Neural cell (in vitro differentiated cells): Measurements from ENCODE around the gene ME2. TPM values are rescaled to one million over a fixed set of nuclear protein-coding genes. Genes with fewer than 3 reads are reported as not detected.

Experiments used
- H2AFZ ChIP-seq: fragments of 200-600, 300-800 bp; sonication (generic), shearing (Covaris generic); 2 replicates; pipeline ENCODE4 v1.6.0; 2014; ENCODE audit warnings: low read depth, mild to moderate bottlenecking, antibody characterized with exemption, low read length, moderate library complexity
- H3F3A ChIP-seq: fragments of 200-600 bp; shearing (Covaris generic); 2 replicates; pipeline ENCODE4 v1.6.1; 2016; ENCODE audit warnings: mild to moderate bottlenecking, moderate library complexity, mixed read lengths, antibody characterized with exemption, low read length; ENCODE audit not compliant: insufficient read depth, poor library complexity, severe bottlenecking
- H3K27ac ChIP-seq: fragments of 200-600, 300-800 bp; sonication (generic), shearing (Covaris generic); 2 replicates; pipeline ENCODE4 v1.5.1; 2014; ENCODE audit warnings: mild to moderate bottlenecking, low read length, moderate library complexity
- H3K27me3 ChIP-seq: fragments of 300-800, 200-600 bp; sonication (generic), shearing (Covaris generic); 2 replicates; pipeline ENCODE4 v1.6.0; 2014; ENCODE audit warnings: mild to moderate bottlenecking, low read depth, low read length, moderate library complexity; ENCODE audit not compliant: insufficient read depth
- H3K36me3 ChIP-seq: fragments of 300-800, 200-600 bp; sonication (generic), shearing (Covaris generic); 2 replicates; pipeline ENCODE4 v1.5.1; 2014; ENCODE audit warnings: mild to moderate bottlenecking, antibody characterized with exemption, low read length, moderate library complexity; ENCODE audit not compliant: insufficient read depth
- H3K4me2 ChIP-seq: fragments of 300-800, 200-600 bp; sonication (generic), shearing (Covaris generic); 2 replicates; pipeline ENCODE4 v1.6.0; 2014; ENCODE audit warnings: mild to moderate bottlenecking, low read length
- H3K4me3 ChIP-seq: fragments of 300-800, 200-600 bp; sonication (generic), shearing (Covaris generic); 2 replicates; pipeline ENCODE4 v1.5.1; 2014; ENCODE audit warnings: mild to moderate bottlenecking, low read length, moderate library complexity
- H3K79me2 ChIP-seq: fragments of 200-600 bp; shearing (Covaris generic); replicated peaks from 2 replicates; pipeline ENCODE4 v1.6.0; 2014; ENCODE audit warnings: mild to moderate bottlenecking, low read length, moderate library complexity; ENCODE audit not compliant: insufficient read depth
- H3K9ac ChIP-seq: fragments of 300-800, 200-600 bp; sonication (generic), shearing (Covaris generic); 2 replicates; pipeline ENCODE4 v1.6.1; 2016; ENCODE audit warnings: mild to moderate bottlenecking, low read length, mixed read lengths
- H3K9me2 ChIP-seq: fragments of 200-600 bp; shearing (Covaris generic); 2 replicates; pipeline ENCODE4 v1.6.1; 2016; ENCODE audit warnings: mild to moderate bottlenecking, low read length, mixed read lengths; ENCODE audit not compliant: insufficient read depth
- H3K9me3 ChIP-seq: fragments of 200-600, 300-800 bp; sonication (generic), shearing (Covaris generic); 2 replicates; pipeline ENCODE4 v1.6.1; 2016; ENCODE audit warnings: mild to moderate bottlenecking, mixed run types, low read length, moderate library complexity, mixed read lengths
- H4K20me1 ChIP-seq: fragments of 200-600 bp; shearing (Covaris generic); 2 replicates; pipeline ENCODE4 v1.6.1; 2016; ENCODE audit warnings: mild to moderate bottlenecking, mixed run types; ENCODE audit not compliant: insufficient read depth
- EP300 ChIP-seq: fragments of 450-650 bp; conservative IDR thresholded peaks from 2 replicates; pipeline ENCODE4 v1.6.1; 2014; ENCODE audit warnings: antibody characterized with exemption, mild to moderate bottlenecking, moderate library complexity; ENCODE audit not compliant: poor library complexity, severe bottlenecking
- EZH2 ChIP-seq: fragments of 200-600, 300-800 bp; shearing (Covaris generic), sonication (generic); IDR thresholded peaks from 2 replicates; pipeline ENCODE4 v1.6.1; 2014; ENCODE audit warnings: antibody characterized with exemption, low read length, borderline replicate concordance, mild to moderate bottlenecking; ENCODE audit not compliant: insufficient read depth, poor library complexity, severe bottlenecking
- MXI1 ChIP-seq: fragments of 450-650 bp; conservative IDR thresholded peaks from 2 replicates; pipeline ENCODE4 v1.6.1; 2014; ENCODE audit warnings: antibody characterized with exemption, mild to moderate bottlenecking; ENCODE audit not compliant: poor library complexity, severe bottlenecking
- POLR2AphosphoS5 ChIP-seq: IDR thresholded peaks from 2 replicates; pipeline ENCODE4 v1.6.1; 2012
- RAD21 ChIP-seq: fragments of 450-650 bp; conservative IDR thresholded peaks from 2 replicates; pipeline ENCODE4 v1.6.1; 2014; ENCODE audit warnings: antibody characterized with exemption, mild to moderate bottlenecking, moderate library complexity
- SMC3 ChIP-seq: fragments of 450-650 bp; conservative IDR thresholded peaks from 2 replicates; pipeline ENCODE4 v1.6.1; 2014; ENCODE audit warnings: antibody characterized with exemption, mild to moderate bottlenecking, moderate library complexity; ENCODE audit not compliant: poor library complexity
- TAF1 ChIP-seq: IDR thresholded peaks from 2 replicates; pipeline ENCODE4 v1.6.1; 2012; ENCODE audit warnings: low read depth
- polyA plus RNA-seq: library from polyadenylated mRNA; depleted of rRNA; stranded (reverse); fragments of >200 nt; gene quantifications from 2 replicates; pipeline ENCODE4 v1.2.3, GENCODE V29; 2014
- TF ChIP-seq, protein P1 (sequence below): fragments of 450-650 bp; IDR thresholded peaks from 2 replicates; pipeline ENCODE4 v1.5.1; 2014; ENCODE audit warnings: antibody characterized with exemption, mild to moderate bottlenecking, moderate library complexity; ENCODE audit not compliant: poor library complexity, severe bottlenecking
- TF ChIP-seq, protein P2 (sequence below): IDR thresholded peaks from 2 replicates; pipeline ENCODE4 v1.6.1; 2012; ENCODE audit warnings: borderline replicate concordance

The ME2 gene
- polyA plus RNA-seq, 1 donor from 2014 or later: 76.2 TPM

DNA sequence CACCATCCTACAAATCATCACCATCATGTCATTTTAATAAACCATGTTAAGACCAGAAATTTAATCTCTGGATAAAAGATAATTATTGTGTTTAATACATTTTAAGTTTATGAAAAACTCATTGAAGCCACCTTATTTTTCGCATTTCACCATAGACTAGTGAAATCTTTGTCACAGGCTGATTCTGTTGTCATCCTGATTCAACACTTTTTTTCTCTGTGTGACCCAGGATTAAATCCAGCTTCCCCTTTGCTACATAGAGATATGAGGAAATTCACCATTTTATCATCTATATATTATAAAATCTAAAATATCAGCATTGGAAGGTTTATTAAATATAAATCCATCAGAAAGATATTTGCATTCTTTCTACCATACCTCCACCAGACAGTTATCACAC lies 29.9 kb upstream of the ME2 start:
- Histone ChIP-seq H3K9me3 (no peaks in the 10 kb centered on the region), H2AFZ (no peak overlapping the region), H3K9ac (no peak overlapping the region), H3K27me3 (no peaks in the 10 kb centered on the region), H4K20me1 (no peaks in the 10 kb centered on the region), H3K4me3 (no peak overlapping the region), H3K79me2 (no peaks in the 10 kb centered on the region), H3K27ac (no peak overlapping the region), H3F3A (no peaks in the 10 kb centered on the region), H3K36me3 (no peaks in the 10 kb centered on the region), H3K4me2 (no peak overlapping the region), H3K9me2 (no peaks in the 10 kb centered on the region)
- TF ChIP-seq, protein P1, sequence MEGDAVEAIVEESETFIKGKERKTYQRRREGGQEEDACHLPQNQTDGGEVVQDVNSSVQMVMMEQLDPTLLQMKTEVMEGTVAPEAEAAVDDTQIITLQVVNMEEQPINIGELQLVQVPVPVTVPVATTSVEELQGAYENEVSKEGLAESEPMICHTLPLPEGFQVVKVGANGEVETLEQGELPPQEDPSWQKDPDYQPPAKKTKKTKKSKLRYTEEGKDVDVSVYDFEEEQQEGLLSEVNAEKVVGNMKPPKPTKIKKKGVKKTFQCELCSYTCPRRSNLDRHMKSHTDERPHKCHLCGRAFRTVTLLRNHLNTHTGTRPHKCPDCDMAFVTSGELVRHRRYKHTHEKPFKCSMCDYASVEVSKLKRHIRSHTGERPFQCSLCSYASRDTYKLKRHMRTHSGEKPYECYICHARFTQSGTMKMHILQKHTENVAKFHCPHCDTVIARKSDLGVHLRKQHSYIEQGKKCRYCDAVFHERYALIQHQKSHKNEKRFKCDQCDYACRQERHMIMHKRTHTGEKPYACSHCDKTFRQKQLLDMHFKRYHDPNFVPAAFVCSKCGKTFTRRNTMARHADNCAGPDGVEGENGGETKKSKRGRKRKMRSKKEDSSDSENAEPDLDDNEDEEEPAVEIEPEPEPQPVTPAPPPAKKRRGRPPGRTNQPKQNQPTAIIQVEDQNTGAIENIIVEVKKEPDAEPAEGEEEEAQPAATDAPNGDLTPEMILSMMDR: no peak
- TF ChIP-seq RAD21 (no peak), MXI1 (no peak), EP300 (no peak), POLR2AphosphoS5 (no peak), EZH2 (no peak), TAF1 (no peak), SMC3 (no peak)
- TF ChIP-seq, protein P2, sequence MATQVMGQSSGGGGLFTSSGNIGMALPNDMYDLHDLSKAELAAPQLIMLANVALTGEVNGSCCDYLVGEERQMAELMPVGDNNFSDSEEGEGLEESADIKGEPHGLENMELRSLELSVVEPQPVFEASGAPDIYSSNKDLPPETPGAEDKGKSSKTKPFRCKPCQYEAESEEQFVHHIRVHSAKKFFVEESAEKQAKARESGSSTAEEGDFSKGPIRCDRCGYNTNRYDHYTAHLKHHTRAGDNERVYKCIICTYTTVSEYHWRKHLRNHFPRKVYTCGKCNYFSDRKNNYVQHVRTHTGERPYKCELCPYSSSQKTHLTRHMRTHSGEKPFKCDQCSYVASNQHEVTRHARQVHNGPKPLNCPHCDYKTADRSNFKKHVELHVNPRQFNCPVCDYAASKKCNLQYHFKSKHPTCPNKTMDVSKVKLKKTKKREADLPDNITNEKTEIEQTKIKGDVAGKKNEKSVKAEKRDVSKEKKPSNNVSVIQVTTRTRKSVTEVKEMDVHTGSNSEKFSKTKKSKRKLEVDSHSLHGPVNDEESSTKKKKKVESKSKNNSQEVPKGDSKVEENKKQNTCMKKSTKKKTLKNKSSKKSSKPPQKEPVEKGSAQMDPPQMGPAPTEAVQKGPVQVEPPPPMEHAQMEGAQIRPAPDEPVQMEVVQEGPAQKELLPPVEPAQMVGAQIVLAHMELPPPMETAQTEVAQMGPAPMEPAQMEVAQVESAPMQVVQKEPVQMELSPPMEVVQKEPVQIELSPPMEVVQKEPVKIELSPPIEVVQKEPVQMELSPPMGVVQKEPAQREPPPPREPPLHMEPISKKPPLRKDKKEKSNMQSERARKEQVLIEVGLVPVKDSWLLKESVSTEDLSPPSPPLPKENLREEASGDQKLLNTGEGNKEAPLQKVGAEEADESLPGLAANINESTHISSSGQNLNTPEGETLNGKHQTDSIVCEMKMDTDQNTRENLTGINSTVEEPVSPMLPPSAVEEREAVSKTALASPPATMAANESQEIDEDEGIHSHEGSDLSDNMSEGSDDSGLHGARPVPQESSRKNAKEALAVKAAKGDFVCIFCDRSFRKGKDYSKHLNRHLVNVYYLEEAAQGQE: no peak

DNA sequence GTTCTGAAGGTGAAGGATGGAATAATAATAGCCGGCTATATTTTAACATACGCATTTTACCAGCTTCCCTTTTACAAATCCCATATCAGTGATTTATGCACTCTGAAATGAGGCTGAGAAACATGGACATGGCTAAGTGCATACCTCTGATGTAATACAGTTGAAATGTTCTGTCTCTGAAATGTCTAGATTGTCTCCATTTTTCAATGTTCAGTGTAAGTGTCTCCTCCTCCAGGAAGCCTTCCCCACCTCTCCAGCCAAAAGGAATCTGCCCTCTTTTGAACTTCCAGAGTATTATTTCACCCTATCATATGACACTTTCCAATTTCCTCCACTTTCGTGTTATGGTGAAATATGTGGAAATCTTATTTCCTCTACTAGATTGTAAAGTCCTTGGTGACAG lies 29.5 kb upstream of the ME2 start:
- H3K27me3 ChIP-seq: no peaks in the 10 kb centered on the region
- H4K20me1 ChIP-seq: no peaks in the 10 kb centered on the region
- H3K4me2 ChIP-seq: no peak overlapping the region
- no peak overlapping the region for H2AFZ ChIP-seq
- no peak overlapping the region for H3K27ac ChIP-seq
- H3F3A ChIP-seq: no peaks in the 10 kb centered on the region
- H3K9ac ChIP-seq: no peak overlapping the region
- no peak for TF ChIP-seq EP300
- TF ChIP-seq SMC3: no peak
- no peak for TF ChIP-seq EZH2
- TF ChIP-seq, protein P2: no peak
- no peak for TF ChIP-seq TAF1
- H3K9me3 ChIP-seq: no peaks in the 10 kb centered on the region
- no peaks in the 10 kb centered on the region for H3K9me2 ChIP-seq
- no peaks in the 10 kb centered on the region for H3K79me2 ChIP-seq
- H3K36me3 ChIP-seq: no peaks in the 10 kb centered on the region
- no peak overlapping the region for H3K4me3 ChIP-seq
